ENCODE measurements around the gene MOK.

GRCh38 chr14:102241147-102241546 is 63.8 kb downstream of the MOK start:
- TF ChIP-seq CTCF (IDR thresholded peaks at IDR 0.05) (no peak), POLR2A (IDR thresholded peaks at IDR 0.05) (no peak), EP300 (IDR thresholded peaks at IDR 0.05) (no peak), POLR2AphosphoS5 (IDR thresholded peaks at IDR 0.05) (no peak)
